GM12891 (cell line): ENCODE data around the gene PGA3.
"Not testable (repeated sequence)": the region's sequence is repeated elsewhere in the genome, so short reads cannot be mapped to it uniquely, and the experiment has no call there.

Source experiments
- PAX5 ChIP-seq: IDR thresholded peaks from 2 replicates; pipeline ENCODE4 v1.6.1; 2011; ENCODE audit warnings: low read length, moderate library complexity, mild to moderate bottlenecking; ENCODE audit not compliant: insufficient read depth, severe bottlenecking
- POLR2A ChIP-seq: IDR thresholded peaks from 2 replicates; pipeline ENCODE4 v1.6.1; 2011; ENCODE audit warnings: low read depth, low read length, control low read depth
- POLR2AphosphoS5 ChIP-seq: IDR thresholded peaks from 2 replicates; pipeline ENCODE4 v1.6.1; 2011; ENCODE audit warnings: low read depth, low read length, control low read depth
- SPI1 ChIP-seq: IDR thresholded peaks from 2 replicates; pipeline ENCODE4 v1.6.1; 2011; ENCODE audit warnings: low read depth, low read length, control low read depth
- TAF1 ChIP-seq: IDR thresholded peaks from 2 replicates; pipeline ENCODE4 v1.6.1; 2011; ENCODE audit warnings: low read depth, low read length, control low read depth

GRCh38 chr11:61180205-61180604 is 23.1 kb upstream of the PGA3 start:
- not testable (repeated sequence) for TF ChIP-seq TAF1, SPI1, PAX5, POLR2A, POLR2AphosphoS5
